Spleen (tissue), 11 donors: ENCODE measurements around the gene NDUFS7. TPM values are rescaled to one million over a fixed set of nuclear protein-coding genes. Genes with fewer than 3 reads are reported as not detected.
A peak's percentile ranks its signal among the peaks of the same experiment; 100 is the strongest.

Experiments used
- DNase-seq: peaks from one replicate; pipeline ENCODE4 v3.0.0-alpha.2; 2020
- H3K27ac ChIP-seq, 8 donors: fragments of 200-600 bp; sonication (generic) in 7 of 8; 1 replicate in 4 of 8; 2 replicates in 4 of 8; pipeline versions ENCODE4 v1.5.0 to v1.8.0; 2016 to 2021; ENCODE audit warnings: inconsistent platforms in 4 of 8, mild to moderate bottlenecking in 4 of 8, moderate library complexity in 1 of 8
- H3K27me3 ChIP-seq, 7 donors: fragments of 200-600 bp; sonication (generic) in 6 of 7; replicated peaks in 1 of 7; 1 replicate in 4 of 7; 2 replicates in 3 of 7; pipeline versions ENCODE4 v1.5.0 to v1.8.0; 2016 to 2021; ENCODE audit warnings: inconsistent platforms in 3 of 7, mild to moderate bottlenecking in 1 of 7
- H3K36me3 ChIP-seq, 6 donors: fragments of 200-600 bp; sonication (generic) in 5 of 6; 1 replicate in 4 of 6; 2 replicates in 2 of 6; pipeline versions ENCODE4 v1.5.0 to v1.8.0; 2016 to 2021; ENCODE audit warnings: inconsistent platforms in 2 of 6
- H3K4me1 ChIP-seq, 6 donors: fragments of 200-600 bp; sonication (generic) in 5 of 6; 1 replicate in 3 of 6; 2 replicates in 3 of 6; pipeline versions ENCODE4 v1.5.0 to v1.8.0; 2016 to 2021; ENCODE audit warnings: inconsistent platforms in 3 of 6
- H3K4me3 ChIP-seq, 8 donors: fragments of 200-600 bp; sonication (generic) in 7 of 8; 1 replicate in 4 of 8; 2 replicates in 4 of 8; pipeline versions ENCODE4 v1.5.0 to v1.8.0; 2016 to 2021; ENCODE audit warnings: inconsistent platforms in 4 of 8, mild to moderate bottlenecking in 4 of 8, moderate library complexity in 2 of 8
- H3K9me3 ChIP-seq, 8 donors: fragments of 200-600 bp; sonication (generic) in 7 of 8; 1 replicate in 4 of 8; 2 replicates in 4 of 8; pipeline versions ENCODE4 v1.5.0 to v1.8.0; 2016 to 2021; ENCODE audit warnings: inconsistent platforms in 4 of 8
- POLR2A ChIP-seq, 3 donors: fragments of 450-650 bp; IDR thresholded peaks; one replicate each; pipeline ENCODE4 v1.5.1; 2017; ENCODE audit warnings: antibody characterized with exemption in 3 of 3, mild to moderate bottlenecking in 1 of 3
- POLR2AphosphoS5 ChIP-seq, 3 donors: sonication (generic); formaldehyde crosslinking; IDR thresholded peaks; one replicate each; pipeline ENCODE4 v1.5.1; 2017; ENCODE audit warnings: antibody characterized with exemption in 3 of 3
- WGBS, 5 donors: extraction: QIAGEN DNeasy Blood & Tissue Kit in 3 of 5; methylation state at CpG; one replicate each; pipeline versions ENCODE4 v1.1.5 to v1.1.7; 2013 to 2018; 5-methylcytosine and 5-hydroxymethylcytosine counted together
- intact Hi-C: fragments of 100-400 bp; cut with DNase I; formaldehyde crosslinking; loops from one replicate; pipeline ENCODE4 v1.15.0; 2023; ENCODE audit warnings: low total_unique reads
- polyA plus RNA-seq, 3 donors: library from polyadenylated mRNA; stranded (reverse); fragments of 200-250 nt; gene quantifications; one replicate each; pipeline ENCODE4 v1.2.1, GENCODE V29; 2013
- total RNA-seq, 7 donors: library from RNA; depleted of rRNA in 3 of 7; stranded (reverse); fragments of >200 nt in 3 of 7; fragmentation: NEBNext Ultra II Directional in 4 of 7; extraction: Animal tissue kit (Norgen Biotek cat#: 25700) in 4 of 7; gene quantifications; one replicate each; pipeline versions ENCODE4 v1.1.0 to v1.2.1, GENCODE V29; 2016 to 2021
- TF ChIP-seq, protein P1 (sequence below), 11 experiments: fragments of 200-600 bp in 7 of 11; fragments of 450-650 bp in 4 of 11; sonication (generic) in 4 of 11; IDR thresholded peaks in 8 of 11; conservative IDR thresholded peaks in 3 of 11; 1 replicate in 7 of 11; 2 replicates in 4 of 11; pipeline versions ENCODE4 v1.4.0 to v1.8.0; 2016 to 2021; ENCODE audit warnings: antibody characterized with exemption in 11 of 11, inconsistent platforms in 4 of 11, mild to moderate bottlenecking in 1 of 11
- donor health status: healthy with polysubstance abuse.
- donor health status: DM: no; HTN: no; CAD: no; lungs with moderate emphysema.
- donor health status: DM: no; HTN: no; CAD: no.
- donor health status: Bipolar disorder and iron deficiency.
- donor health status: healthy.
- donor health status: DM: no; HTN: no; CAD: no.
- donor health status: DM: yes; HTN: yes; CAD: no.

Gene NDUFS7
- total and polyA plus RNA-seq, 10 donors = 64.0 to 133 (median 81.6) TPM

DNA sequence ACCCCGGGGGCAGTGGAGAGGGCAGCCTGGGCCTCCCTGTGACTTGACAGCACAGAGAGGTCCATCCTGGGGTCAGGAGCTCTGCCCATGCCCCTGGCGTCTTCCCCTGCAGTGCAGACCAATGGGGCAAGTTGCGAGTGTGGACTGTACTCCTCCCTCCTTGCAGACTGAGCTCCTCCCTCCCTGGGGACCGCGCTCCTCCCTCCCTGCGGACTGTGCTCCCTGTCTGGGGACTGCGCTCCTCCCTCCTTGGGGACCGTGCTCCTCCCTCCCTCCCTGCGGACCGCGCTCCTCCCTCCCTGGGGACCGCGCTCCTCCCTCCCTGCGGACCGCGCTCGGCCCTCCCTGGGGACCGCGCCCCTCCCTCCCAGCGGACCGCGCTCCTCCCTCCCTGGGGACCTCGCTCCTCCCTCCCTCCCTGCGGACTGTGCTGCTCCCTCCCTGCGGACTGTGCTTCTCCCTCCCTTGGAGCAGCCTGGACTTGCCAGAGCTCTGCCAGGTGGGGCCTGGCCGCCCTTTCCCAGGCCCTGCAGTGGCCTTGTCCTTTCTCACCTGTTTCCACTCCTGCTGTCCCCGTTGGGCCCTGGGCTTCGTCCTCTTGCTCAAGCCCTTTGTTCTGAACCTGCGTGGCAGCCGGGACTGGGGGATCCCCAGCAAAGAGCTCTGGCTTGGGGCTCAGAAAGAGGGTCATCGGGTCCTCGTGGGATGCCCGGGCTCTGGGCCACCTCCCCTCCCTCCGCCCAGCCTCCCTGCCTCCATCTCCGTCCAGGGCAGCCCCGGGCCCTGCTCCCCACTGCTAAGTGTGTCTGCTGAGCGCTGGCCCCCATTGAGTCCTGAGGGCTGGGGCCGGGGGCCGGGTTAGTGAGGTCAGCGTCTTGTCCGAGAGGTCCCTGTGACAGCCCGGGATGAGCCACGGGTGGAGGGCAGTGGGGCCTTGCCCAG lies 10.8 kb downstream of the NDUFS7 start:
- Histone ChIP-seq H3K27me3 (no peaks in the 10 kb centered on the region), H3K27ac (no peak overlapping the region), H3K36me3 (peaks cover 0 to 68% (median 52%) of the 10 kb centered on the region in 6 donors), H3K4me1 (peaks cover 0 to 20% (median 8%) of the 10 kb centered on the region in 6 donors), H3K9me3 (no peaks in the 10 kb centered on the region), H3K4me3 (no peak overlapping the region)
- DNase-seq = no peak
- 81 to 87% (median 85%) methylated on average over 33 to 43 of the region's 43 CpGs for WGBS, 5 donors
- TF ChIP-seq, protein P1, sequence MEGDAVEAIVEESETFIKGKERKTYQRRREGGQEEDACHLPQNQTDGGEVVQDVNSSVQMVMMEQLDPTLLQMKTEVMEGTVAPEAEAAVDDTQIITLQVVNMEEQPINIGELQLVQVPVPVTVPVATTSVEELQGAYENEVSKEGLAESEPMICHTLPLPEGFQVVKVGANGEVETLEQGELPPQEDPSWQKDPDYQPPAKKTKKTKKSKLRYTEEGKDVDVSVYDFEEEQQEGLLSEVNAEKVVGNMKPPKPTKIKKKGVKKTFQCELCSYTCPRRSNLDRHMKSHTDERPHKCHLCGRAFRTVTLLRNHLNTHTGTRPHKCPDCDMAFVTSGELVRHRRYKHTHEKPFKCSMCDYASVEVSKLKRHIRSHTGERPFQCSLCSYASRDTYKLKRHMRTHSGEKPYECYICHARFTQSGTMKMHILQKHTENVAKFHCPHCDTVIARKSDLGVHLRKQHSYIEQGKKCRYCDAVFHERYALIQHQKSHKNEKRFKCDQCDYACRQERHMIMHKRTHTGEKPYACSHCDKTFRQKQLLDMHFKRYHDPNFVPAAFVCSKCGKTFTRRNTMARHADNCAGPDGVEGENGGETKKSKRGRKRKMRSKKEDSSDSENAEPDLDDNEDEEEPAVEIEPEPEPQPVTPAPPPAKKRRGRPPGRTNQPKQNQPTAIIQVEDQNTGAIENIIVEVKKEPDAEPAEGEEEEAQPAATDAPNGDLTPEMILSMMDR (IDR thresholded peaks at IDR 0.05 in 8 of 11, conservative IDR thresholded peaks at IDR 0.05 in 3 of 11) = no peak
- TF ChIP-seq POLR2AphosphoS5 (IDR thresholded peaks at IDR 0.05) (no peak), POLR2A (IDR thresholded peaks at IDR 0.05) (no peak)
- intact Hi-C loops = no loop called here

DNA sequence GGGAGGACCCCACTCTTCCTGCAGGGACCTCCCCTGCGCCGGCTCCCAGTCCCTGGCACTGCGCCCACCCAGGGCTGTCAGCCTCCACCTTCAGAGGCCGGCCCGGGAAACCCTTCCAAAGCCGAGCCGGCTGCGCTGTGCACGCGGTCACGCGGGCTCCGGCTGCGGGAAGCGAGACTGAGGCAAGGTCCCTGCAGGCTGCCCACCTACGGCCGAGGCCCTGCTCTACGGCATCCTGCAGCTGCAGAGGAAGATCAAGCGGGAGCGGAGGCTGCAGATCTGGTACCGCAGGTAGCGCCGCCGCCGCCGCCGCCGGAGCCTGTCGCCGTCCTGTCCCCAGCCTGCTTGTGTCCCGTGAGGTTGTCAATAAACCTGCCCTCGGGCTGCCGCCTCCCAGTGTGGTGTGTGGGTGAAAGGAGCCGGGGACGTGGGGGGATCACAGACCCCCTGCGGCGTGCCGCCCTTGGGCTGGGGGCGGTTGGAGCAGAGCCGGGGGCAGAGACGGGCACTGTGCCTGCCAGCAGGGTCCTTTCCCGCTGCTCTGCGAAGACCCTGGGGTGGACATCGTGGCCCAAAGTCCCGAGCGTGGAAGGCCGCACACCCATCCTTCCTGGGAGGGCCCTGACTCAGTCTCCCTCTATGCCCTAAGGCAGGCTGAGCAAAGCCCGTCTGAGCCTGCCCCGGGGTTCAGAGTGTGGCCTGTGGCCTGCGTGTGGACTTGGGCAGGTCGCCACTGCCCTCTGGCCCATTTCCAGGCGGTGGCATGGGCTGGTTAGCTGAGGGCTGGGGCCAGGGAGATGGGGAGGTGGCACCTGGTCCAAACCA lies 11.7 kb downstream of the NDUFS7 start:
- no peak overlapping the region for H3K27ac ChIP-seq
- H3K4me3 ChIP-seq = no peak overlapping the region
- H3K9me3 ChIP-seq = no peaks in the 10 kb centered on the region
- TF ChIP-seq POLR2A (IDR thresholded peaks at IDR 0.05) (no peak), POLR2AphosphoS5 (IDR thresholded peaks at IDR 0.05) (peak in 1 of 3 donors; percentile 27)
- TF ChIP-seq, protein P1 (IDR thresholded peaks at IDR 0.05 in 8 of 11, conservative IDR thresholded peaks at IDR 0.05 in 3 of 11) = no peak
- H3K27me3 ChIP-seq = peaks cover 0 to 3% (median 0%) of the 10 kb centered on the region in 7 donors
- 69 to 92% (median 90%) methylated on average over 5 to 52 of the region's 52 CpGs for WGBS, 5 donors
- intact Hi-C loops = no loop called here
- peaks cover 2 to 28% (median 15%) of the 10 kb centered on the region in 6 donors for H3K4me1 ChIP-seq
- H3K36me3 ChIP-seq = peaks cover 0 to 59% (median 43%) of the 10 kb centered on the region in 6 donors
- DNase-seq = no peak

DNA sequence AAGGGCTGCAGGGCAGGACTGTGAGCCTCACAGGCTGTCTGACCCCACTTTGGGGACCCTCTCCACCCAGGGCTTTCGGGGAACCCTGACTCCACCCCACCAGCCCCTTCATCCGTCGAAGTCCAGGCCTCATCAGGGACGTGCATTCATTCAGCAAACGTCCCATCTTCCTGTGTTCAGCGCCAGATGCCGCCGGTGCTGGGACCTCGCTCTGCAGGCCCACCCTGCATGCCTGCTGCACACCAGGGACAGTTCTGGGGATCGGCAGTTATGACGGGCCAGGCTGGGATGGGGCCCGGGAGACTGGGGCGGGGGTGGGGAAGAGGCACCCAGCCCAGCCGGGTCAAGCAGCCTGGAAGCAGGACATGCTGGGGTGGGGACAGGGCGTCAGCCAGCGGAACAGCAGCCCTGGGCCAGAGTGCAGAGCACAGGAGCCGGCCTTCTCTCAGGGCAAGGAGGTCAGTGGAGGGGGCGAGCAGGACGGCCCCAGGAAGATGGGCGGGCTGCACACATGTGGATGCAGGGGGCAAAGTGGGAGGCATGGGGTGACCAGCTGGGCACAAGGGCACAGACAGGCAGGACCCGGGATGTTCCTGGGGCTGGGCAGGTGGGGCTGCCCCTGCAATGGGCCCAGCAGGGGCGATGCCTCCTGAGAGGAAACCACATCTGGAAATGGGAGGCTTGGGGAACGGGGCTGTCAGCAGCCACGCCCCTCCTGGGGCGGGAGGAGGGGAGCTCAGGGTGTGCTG lies 12.5 kb downstream of the NDUFS7 start:
- Histone ChIP-seq H3K27ac (no peak overlapping the region), H3K36me3 (peaks cover 0 to 52% (median 35%) of the 10 kb centered on the region in 6 donors), H3K4me1 (peaks cover 9 to 36% (median 23%) of the 10 kb centered on the region in 6 donors), H3K9me3 (no peaks in the 10 kb centered on the region), H3K27me3 (peaks cover 0 to 11% (median 0%) of the 10 kb centered on the region in 7 donors), H3K4me3 (no peak overlapping the region)
- TF ChIP-seq POLR2AphosphoS5 (IDR thresholded peaks at IDR 0.05) (peak in 2 of 3 donors; percentile 7 to 41), POLR2A (IDR thresholded peaks at IDR 0.05) (no peak)
- WGBS, 5 donors = 44 to 57% (median 46%) methylated on average over 14 to 25 of the region's 25 CpGs
- no peak for DNase-seq
- intact Hi-C loops = no loop called here
